ENCODE data around the gene STING1. TPM values are rescaled to one million over a fixed set of nuclear protein-coding genes. Genes with fewer than 3 reads are reported as not detected.
"Not testable (repeated sequence)": the region's sequence is repeated elsewhere in the genome, so short reads cannot be mapped to it uniquely, and the experiment has no call there.

The STING1 gene
- polyA plus RNA-seq (2011; rRNA removed) (50.6 and 66.9 TPM in 2 replicates), polyA minus RNA-seq (2011; rRNA and poly(A)+ RNA removed) (44.3 and 61.7 TPM in 2 replicates)

DNA sequence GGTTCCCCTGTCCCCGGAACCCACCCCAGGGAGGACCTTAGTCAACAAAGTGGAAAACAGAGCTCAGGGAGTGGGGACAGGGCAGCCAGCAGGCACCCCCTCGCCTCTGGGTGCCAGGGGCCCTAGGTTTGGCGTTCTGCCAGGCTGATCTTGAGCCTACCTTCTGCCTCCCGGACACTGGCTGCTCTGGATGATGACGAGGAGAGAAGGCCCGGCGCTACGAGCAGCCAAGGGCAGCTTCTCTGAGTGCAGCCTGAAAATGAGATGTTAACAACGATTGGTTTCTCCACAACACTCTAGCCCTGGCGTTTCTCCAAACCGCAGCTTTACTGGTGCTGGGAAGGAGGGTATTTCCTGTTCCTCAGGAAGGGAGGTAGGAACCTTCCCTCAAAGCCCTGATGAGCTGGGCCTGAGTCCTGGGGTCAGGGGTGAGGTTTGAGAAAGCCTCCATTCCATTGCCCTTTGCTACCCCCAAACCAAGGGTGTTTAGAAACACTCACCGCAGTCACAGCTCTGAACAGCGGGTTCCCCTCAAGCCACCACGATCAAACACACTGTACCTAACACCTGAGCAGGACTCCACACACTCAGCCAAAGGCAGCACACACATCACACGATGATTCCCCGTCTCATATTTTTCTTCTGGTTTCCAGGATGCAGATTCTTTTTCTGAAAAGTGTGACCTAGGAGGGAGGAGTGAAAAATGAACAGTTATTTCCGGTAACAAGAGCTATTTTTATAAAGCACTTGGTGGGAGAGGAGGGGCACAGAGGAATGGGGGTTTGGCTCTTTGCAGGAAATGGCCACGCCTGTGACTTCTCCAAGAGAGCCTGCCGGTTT, at the start of gene STING1:
Gene STING1 (minus strand): TSS at position 709 of the 840 bp plus-strand sequence. CDS start 1,054 bp downstream, outside the sequence.
- TF ChIP-seq, protein P1, sequence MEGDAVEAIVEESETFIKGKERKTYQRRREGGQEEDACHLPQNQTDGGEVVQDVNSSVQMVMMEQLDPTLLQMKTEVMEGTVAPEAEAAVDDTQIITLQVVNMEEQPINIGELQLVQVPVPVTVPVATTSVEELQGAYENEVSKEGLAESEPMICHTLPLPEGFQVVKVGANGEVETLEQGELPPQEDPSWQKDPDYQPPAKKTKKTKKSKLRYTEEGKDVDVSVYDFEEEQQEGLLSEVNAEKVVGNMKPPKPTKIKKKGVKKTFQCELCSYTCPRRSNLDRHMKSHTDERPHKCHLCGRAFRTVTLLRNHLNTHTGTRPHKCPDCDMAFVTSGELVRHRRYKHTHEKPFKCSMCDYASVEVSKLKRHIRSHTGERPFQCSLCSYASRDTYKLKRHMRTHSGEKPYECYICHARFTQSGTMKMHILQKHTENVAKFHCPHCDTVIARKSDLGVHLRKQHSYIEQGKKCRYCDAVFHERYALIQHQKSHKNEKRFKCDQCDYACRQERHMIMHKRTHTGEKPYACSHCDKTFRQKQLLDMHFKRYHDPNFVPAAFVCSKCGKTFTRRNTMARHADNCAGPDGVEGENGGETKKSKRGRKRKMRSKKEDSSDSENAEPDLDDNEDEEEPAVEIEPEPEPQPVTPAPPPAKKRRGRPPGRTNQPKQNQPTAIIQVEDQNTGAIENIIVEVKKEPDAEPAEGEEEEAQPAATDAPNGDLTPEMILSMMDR (IDR thresholded peaks at IDR 0.05; ENCODE audit: low read depth, low read length): no peak
- Histone ChIP-seq H3K4me3 (ENCODE audit: low read depth, low read length) (peak within 1 kb of the TSS; percentile 76), H3K9me3 (ENCODE audit: control insufficient read depth, insufficient read depth, low read length) (no peaks in the 10 kb centered on the region), H3K27me3 (ENCODE audit: control insufficient read depth, insufficient read depth, low read length) (no peaks in the 10 kb centered on the region), H3K27ac (ENCODE audit: low read depth, low read length) (peak within 1 kb of the TSS; percentile 92)
- ChIA-PET POLR2A (interaction anchor here (0.5 to 1.5 kb wide), 10 partner anchors 9 to 93 kb away, joined by 3 to 7 read pairs (median 4); partner anchors contain the start of genes DNAJC18 and UBE2D2), CTCF (interaction anchor here (0.9 to 1.7 kb wide), 4 partner anchors 21 to 60 kb away, joined by 3 to 8 read pairs (median 4); no protein-coding TSS in a partner anchor)
- peak; percentile 94 for DNase-seq (ENCODE audit: low read depth, low spot score)

DNA sequence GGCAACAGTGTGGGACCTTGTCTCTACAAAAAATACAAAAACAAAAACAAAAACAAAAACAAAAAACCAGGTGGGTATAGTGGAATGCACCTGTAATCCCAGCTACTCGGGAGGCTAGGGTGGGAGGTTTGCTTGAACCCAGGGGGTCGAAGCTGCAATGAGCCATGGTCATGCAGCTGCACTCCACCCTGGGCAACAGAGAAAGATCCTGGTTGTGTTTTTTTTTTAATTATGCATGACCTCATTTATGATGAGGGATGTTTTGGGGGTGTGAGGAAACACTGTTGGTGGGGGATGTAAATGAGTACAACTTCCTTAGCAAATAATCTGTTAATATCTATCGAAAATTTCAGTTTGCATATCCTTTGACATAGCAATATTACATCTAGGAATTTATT, 49.2 kb upstream of the STING1 start:
- Histone ChIP-seq H3K9me3 (ENCODE audit: control insufficient read depth, insufficient read depth, low read length) (no peaks in the 10 kb centered on the region), H3K27me3 (ENCODE audit: control insufficient read depth, insufficient read depth, low read length) (peaks cover 2% of the 10 kb centered on the region), H3K27ac (ENCODE audit: low read depth, low read length) (no peak overlapping the region), H3K4me3 (ENCODE audit: low read depth, low read length) (no peak overlapping the region)
- ChIA-PET POLR2A (no interaction called here), CTCF (no interaction called here)
- TF ChIP-seq, protein P1 (IDR thresholded peaks at IDR 0.05; ENCODE audit: low read depth, low read length): no peak
- no peak for DNase-seq (ENCODE audit: low read depth, low spot score)

GRCh38 chr5:139530079-139530478, 47.5 kb upstream of the STING1 start:
- DNase-seq (ENCODE audit: low read depth, low spot score); H3K27me3 ChIP-seq (ENCODE audit: control insufficient read depth, insufficient read depth, low read length); H3K4me3 ChIP-seq (ENCODE audit: low read depth, low read length); POLR2A ChIA-PET; CTCF ChIA-PET; H3K27ac ChIP-seq (ENCODE audit: low read depth, low read length); H3K9me3 ChIP-seq (ENCODE audit: control insufficient read depth, insufficient read depth, low read length): not testable (repeated sequence)

DNA sequence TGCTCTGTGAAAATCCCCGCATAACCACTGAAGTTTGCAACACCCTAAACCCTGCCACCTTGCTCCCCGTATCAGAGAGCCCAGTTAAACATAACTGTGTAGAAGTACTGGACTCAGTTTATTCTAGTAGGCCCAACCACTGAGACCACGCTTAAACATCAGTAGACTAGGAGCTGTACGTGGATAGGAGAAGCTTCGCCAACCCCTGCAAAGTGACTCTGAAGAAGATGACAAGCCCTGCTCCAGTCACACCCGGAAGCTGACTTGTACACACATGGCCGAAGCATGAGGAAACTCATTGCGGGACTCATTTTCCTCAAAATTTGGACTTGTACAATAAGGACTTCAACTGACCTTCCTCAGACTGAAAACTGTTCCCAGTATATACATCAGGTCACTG, 46.1 kb upstream of the STING1 start:
- POLR2A ChIA-PET; H3K4me3 ChIP-seq (ENCODE audit: low read depth, low read length): not testable (repeated sequence)
- CTCF ChIA-PET: interaction anchor here (1.1 to 1.6 kb wide), 2 partner anchors 11 to 106 kb away, joined by 3 to 4 read pairs; no protein-coding TSS in a partner anchor

DNA sequence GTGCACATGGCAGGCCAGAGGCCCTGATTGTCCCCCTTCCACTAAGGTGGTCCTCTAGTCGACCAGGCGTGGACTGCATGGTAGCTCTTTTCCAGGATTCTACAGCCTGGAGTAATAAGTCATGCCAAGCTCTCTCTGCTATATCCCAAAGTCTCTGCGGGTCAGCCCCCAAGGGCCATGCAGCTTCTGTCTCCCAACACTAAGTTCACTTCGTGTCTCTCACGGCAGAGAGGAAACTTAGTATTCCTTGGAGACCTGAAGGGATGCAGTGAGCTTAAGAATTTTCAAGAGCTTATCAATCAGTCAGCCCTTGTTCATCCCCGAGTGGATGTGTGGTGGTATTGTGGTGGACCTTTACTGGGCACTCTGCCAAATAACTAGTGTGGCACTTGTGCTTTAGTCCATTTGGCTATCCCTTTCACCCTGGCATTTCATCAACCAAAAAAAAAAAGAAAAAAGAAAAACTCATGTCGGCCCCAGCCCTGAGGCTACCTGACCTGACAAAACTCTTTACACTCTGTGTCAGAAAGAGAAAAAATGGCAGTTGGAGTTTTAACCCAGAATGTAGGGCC, 45.4 kb upstream of the STING1 start:
- CTCF ChIA-PET: interaction anchor here (1.6 kb wide), 1 partner anchor 10 kb away, joined by 4 read pairs; no protein-coding TSS in a partner anchor
- H3K27me3 ChIP-seq (ENCODE audit: control insufficient read depth, insufficient read depth, low read length); POLR2A ChIA-PET; H3K27ac ChIP-seq (ENCODE audit: low read depth, low read length); DNase-seq (ENCODE audit: low read depth, low spot score); H3K9me3 ChIP-seq (ENCODE audit: control insufficient read depth, insufficient read depth, low read length); H3K4me3 ChIP-seq (ENCODE audit: low read depth, low read length): not testable (repeated sequence)

More for the DNA sequence above, 46.1 kb upstream of the STING1 start:
- not testable (repeated sequence) for H3K27ac ChIP-seq (ENCODE audit: low read depth, low read length); H3K9me3 ChIP-seq (ENCODE audit: control insufficient read depth, insufficient read depth, low read length); H3K27me3 ChIP-seq (ENCODE audit: control insufficient read depth, insufficient read depth, low read length); DNase-seq (ENCODE audit: low read depth, low spot score)

DNA sequence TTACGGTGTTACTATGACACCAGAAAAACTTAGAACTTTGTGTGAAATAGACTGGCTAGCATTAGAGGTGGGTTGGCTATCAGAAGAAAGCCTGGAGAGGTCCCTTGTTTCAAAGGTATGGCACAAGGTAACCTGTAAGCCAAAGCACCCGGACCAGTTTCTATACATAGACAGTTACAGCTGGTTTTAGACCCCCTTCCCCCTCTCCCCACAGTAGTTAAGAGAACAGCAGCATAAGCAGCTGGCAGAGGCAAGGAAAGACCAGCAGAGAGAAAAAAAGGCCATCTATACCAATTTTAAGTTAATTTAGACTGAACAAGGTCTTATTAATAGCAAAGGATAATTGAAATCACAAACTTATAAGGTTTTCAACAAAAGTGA, 44.5 kb upstream of the STING1 start:
- H3K27ac ChIP-seq (ENCODE audit: low read depth, low read length); H3K9me3 ChIP-seq (ENCODE audit: control insufficient read depth, insufficient read depth, low read length); DNase-seq (ENCODE audit: low read depth, low spot score); CTCF ChIA-PET; H3K27me3 ChIP-seq (ENCODE audit: control insufficient read depth, insufficient read depth, low read length); H3K4me3 ChIP-seq (ENCODE audit: low read depth, low read length); POLR2A ChIA-PET: not testable (repeated sequence)

- DNase-seq (ENCODE audit: low read depth, low spot score); CTCF ChIA-PET; H3K27ac ChIP-seq (ENCODE audit: low read depth, low read length); POLR2A ChIA-PET; H3K27me3 ChIP-seq (ENCODE audit: control insufficient read depth, insufficient read depth, low read length); H3K4me3 ChIP-seq (ENCODE audit: low read depth, low read length); H3K9me3 ChIP-seq (ENCODE audit: control insufficient read depth, insufficient read depth, low read length): not testable (repeated sequence)
Measured at GRCh38 chr5:139526309-139527089, 43.9 kb upstream of the STING1 start.

GRCh38 chr5:139525586-139526308, 43.2 kb upstream of the STING1 start:
- H3K4me3 ChIP-seq (ENCODE audit: low read depth, low read length); DNase-seq (ENCODE audit: low read depth, low spot score); H3K9me3 ChIP-seq (ENCODE audit: control insufficient read depth, insufficient read depth, low read length); H3K27ac ChIP-seq (ENCODE audit: low read depth, low read length); CTCF ChIA-PET; POLR2A ChIA-PET; H3K27me3 ChIP-seq (ENCODE audit: control insufficient read depth, insufficient read depth, low read length): not testable (repeated sequence)

Measured in AG04450 (cell line).